Lower lobe of right lung (tissue), 2 donors: ENCODE results near the gene CRACR2A. TPM values are rescaled to one million over a fixed set of nuclear protein-coding genes. Genes with fewer than 3 reads are reported as not detected.

Experiments
- ATAC-seq, 2 donors: fragments of 200-7000 bp; cut with Tn5 transposase; one replicate each; pipeline ENCODE4 v1.9.1; 2020 to 2022; ENCODE audit warnings: mild to moderate bottlenecking in 2 of 2, moderate library complexity in 2 of 2
- DNase-seq: peaks from one replicate; pipeline ENCODE4 v3.0.0-alpha.2; 2020
- H3K27ac ChIP-seq: fragments of 200-600 bp; one replicate; pipeline ENCODE4 v1.8.0; 2022
- H3K27me3 ChIP-seq: fragments of 200-600 bp; one replicate; pipeline ENCODE4 v1.8.0; 2022; ENCODE audit warnings: low read depth
- H3K36me3 ChIP-seq: fragments of 200-600 bp; one replicate; pipeline ENCODE4 v1.8.0; 2022; ENCODE audit warnings: mild to moderate bottlenecking
- H3K4me1 ChIP-seq: fragments of 200-600 bp; one replicate; pipeline ENCODE4 v1.8.0; 2022
- H3K4me3 ChIP-seq: fragments of 200-600 bp; one replicate; pipeline ENCODE4 v1.8.0; 2022; ENCODE audit warnings: mild to moderate bottlenecking
- H3K9me3 ChIP-seq: fragments of 200-600 bp; one replicate; pipeline ENCODE4 v1.8.0; 2022
- intact Hi-C: fragments of 100-400 bp; cut with DNase I; formaldehyde crosslinking; loops from one replicate; pipeline ENCODE4 v1.11.0; 2022
- total RNA-seq: library from RNA; stranded (reverse); fragmentation: NEBNext Ultra II Directional; extraction: Animal tissue kit (Norgen Biotek cat#: 25700); gene quantifications from one replicate; pipeline ENCODE4 v1.2.1, GENCODE V29; 2021
- TF ChIP-seq, protein P1 (sequence below): fragments of 200-600 bp; IDR thresholded peaks from one replicate; pipeline ENCODE4 v1.8.0; 2022; ENCODE audit warnings: antibody characterized with exemption, mild to moderate bottlenecking
- donor health status: DM: no; HTN: yes; CAD: no; lungs with severe emphysema.

Gene CRACR2A
- total RNA-seq, 1 donor from 2014 or later = 7.9 TPM

DNA sequence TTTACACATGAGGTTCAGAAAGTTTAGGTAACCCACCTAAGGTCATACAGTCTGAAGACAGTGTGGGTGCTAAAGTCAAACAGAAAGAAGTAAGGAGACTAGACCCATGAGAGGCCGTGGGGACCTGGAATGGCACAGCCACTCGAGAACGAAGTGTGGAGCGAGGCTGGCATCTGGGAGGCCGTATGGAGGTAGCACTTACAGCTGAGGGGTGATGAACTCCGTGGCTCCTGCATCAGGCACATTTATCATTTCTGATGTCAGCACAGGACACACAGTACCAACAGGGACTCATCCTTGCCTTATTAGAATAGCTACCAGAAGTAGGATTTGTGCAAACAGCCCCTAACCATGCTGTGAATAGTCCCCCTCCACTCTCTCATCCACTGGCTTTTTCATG is 30.5 kb downstream of the CRACR2A start:
- Histone ChIP-seq H3K4me1 (peaks cover 11% of the 10 kb centered on the region), H3K36me3 (no peaks in the 10 kb centered on the region), H3K27me3 (no peaks in the 10 kb centered on the region), H3K9me3 (no peaks in the 10 kb centered on the region), H3K4me3 (no peak overlapping the region), H3K27ac (no peak overlapping the region)
- DNase-seq = no peak
- ATAC-seq = no peak
- intact Hi-C loops = no loop called here
- TF ChIP-seq, protein P1, sequence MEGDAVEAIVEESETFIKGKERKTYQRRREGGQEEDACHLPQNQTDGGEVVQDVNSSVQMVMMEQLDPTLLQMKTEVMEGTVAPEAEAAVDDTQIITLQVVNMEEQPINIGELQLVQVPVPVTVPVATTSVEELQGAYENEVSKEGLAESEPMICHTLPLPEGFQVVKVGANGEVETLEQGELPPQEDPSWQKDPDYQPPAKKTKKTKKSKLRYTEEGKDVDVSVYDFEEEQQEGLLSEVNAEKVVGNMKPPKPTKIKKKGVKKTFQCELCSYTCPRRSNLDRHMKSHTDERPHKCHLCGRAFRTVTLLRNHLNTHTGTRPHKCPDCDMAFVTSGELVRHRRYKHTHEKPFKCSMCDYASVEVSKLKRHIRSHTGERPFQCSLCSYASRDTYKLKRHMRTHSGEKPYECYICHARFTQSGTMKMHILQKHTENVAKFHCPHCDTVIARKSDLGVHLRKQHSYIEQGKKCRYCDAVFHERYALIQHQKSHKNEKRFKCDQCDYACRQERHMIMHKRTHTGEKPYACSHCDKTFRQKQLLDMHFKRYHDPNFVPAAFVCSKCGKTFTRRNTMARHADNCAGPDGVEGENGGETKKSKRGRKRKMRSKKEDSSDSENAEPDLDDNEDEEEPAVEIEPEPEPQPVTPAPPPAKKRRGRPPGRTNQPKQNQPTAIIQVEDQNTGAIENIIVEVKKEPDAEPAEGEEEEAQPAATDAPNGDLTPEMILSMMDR = no peak

DNA sequence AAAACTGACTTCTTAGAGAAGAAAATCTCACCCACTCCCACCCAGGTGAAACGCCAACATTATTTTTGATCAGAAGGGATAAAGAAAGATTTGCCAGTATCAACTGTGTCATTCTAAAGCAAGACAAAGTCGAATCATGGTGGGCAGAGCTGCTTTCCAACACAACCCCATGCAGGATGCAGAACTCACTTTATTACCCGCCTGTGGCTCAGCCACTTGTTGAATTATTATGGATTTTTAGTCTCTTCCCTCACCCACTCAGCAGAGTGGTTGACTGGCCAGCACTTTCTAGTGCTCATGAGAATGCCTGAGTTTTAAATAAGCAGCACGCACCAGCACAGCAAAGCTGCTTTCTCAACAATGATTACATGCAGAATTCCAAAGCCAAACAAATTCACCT is 32.1 kb downstream of the CRACR2A start:
- no peaks in the 10 kb centered on the region for H3K27me3 ChIP-seq
- no peaks in the 10 kb centered on the region for H3K36me3 ChIP-seq
- H3K4me1 ChIP-seq = no peaks in the 10 kb centered on the region
- intact Hi-C loops = no loop called here
- DNase-seq (no peak), ATAC-seq (no peak)
- no peak overlapping the region for H3K27ac ChIP-seq
- TF ChIP-seq, protein P1 = no peak
- no peaks in the 10 kb centered on the region for H3K9me3 ChIP-seq
- H3K4me3 ChIP-seq = no peak overlapping the region

DNA sequence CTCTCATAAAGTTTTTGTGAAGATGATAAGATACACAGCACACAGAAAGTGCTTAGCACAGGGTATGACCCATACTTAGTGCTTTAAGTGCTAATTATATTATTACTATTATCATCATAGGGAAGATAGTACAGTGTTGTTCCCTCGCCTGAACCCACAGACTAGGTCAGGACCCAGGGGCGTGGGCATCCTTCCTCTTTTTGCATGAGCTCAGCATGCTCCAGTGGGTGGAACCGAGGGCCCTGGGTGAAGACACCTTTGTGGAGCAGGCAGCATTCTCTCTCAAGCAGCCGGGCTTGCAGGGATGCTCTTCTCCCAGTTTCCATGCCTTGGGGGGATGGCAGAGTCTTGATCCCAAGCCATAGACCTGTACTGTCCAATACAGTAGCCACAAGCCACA is 34.8 kb downstream of the CRACR2A start:
- H3K9me3 ChIP-seq = no peaks in the 10 kb centered on the region
- DNase-seq = peak; percentile 83
- peak; percentile 61 to 79 for ATAC-seq
- no peaks in the 10 kb centered on the region for H3K27me3 ChIP-seq
- TF ChIP-seq, protein P1 = no peak
- H3K4me1 ChIP-seq = no peaks in the 10 kb centered on the region
- H3K36me3 ChIP-seq = no peaks in the 10 kb centered on the region
- H3K4me3 ChIP-seq = no peak overlapping the region
- no peak overlapping the region for H3K27ac ChIP-seq
- intact Hi-C loops = no loop called here

DNA sequence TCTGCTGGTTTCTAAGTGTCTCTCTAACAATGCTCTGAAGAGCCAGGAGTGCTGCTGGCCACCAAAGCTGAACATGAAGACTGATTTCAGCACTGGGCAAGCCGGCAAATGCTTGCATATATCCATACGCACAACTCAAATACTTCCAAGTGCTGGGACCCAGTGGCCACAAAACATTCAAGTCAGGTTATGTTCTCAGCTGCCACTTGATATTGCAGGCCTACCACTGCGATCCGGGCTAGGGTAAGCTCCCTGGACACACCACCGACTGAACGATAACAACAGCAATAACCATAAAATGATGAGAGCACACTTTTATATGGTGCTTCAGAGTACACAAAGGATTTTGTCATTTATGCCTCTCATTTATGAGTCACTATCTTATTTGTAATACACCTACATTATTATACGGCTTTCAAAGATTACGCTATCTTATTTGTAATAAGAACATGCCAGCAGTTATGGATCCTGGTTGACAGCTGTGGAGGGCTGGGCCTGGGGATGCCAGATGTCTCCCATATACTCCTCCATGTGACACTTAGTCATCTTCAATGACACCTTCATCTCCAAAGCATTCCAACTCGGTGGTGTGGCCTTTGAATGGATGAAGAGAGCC is 35.5 kb downstream of the CRACR2A start:
- Histone ChIP-seq H3K27me3 (no peaks in the 10 kb centered on the region), H3K4me1 (no peaks in the 10 kb centered on the region), H3K4me3 (no peak overlapping the region), H3K27ac (no peak overlapping the region), H3K36me3 (no peaks in the 10 kb centered on the region), H3K9me3 (no peaks in the 10 kb centered on the region)
- intact Hi-C loops = no loop called here
- DNase-seq = no peak
- ATAC-seq = no peak
- TF ChIP-seq, protein P1 = no peak

DNA sequence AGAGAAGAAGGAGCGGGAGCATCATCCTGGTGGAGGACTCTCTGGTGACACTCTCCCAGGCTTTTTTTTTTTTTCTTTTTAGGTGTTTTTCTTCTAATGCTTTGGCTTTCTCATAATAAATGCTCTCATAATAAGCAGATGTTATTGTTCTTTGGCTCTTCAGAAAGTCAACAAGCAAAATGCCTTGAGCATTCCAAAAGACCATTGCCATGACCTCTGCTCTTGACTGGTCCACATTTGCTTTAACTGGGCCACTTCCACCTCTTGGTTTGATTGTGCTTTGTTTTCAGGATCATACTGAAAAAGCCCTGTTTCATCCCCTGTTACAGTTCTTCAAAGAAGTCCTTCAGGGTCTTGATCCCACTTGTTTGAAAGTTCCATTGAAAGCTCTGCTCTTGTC is 36.9 kb downstream of the CRACR2A start:
- no peaks in the 10 kb centered on the region for H3K36me3 ChIP-seq
- TF ChIP-seq, protein P1 = no peak
- intact Hi-C loops = no loop called here
- ATAC-seq (no peak), DNase-seq (no peak)
- H3K4me1 ChIP-seq = no peaks in the 10 kb centered on the region
- no peaks in the 10 kb centered on the region for H3K9me3 ChIP-seq
- H3K27ac ChIP-seq = no peak overlapping the region
- no peaks in the 10 kb centered on the region for H3K27me3 ChIP-seq
- no peak overlapping the region for H3K4me3 ChIP-seq
